ENCODE results near the gene AFF3. TPM values are rescaled to one million over a fixed set of nuclear protein-coding genes. Genes with fewer than 3 reads are reported as not detected.

The AFF3 gene
- total RNA-seq, 1 donor from 2014 or later = 20.9 TPM

DNA sequence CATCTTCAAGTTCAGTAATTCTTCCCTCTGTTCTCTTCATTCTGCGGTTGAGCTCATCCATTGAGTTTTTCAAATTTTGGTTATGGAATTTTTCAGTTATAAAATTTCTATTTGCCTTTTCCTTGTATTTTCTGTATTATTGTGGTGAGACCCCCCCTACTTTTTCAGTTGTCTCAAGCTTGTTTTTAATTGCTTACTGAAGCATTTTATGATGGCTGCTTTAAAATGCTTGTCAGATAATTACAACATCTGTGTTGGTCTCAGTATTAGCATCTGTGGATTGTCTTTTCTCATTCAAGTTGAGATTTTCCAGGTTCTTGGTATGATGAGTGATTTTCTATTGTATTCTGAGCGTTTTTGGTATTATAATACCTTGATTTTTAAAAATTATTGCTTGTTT lies 531.4 kb downstream of the AFF3 start:
- Mint-ChIP-seq H3K27ac (ENCODE audit: unreplicated experiment) (no peak overlapping the region), H3K4me1 (no peaks in the 10 kb centered on the region), H3K9me3 (no peaks in the 10 kb centered on the region), H3K4me3 (no peak overlapping the region), H3K36me3 (ENCODE audit: low read depth) (no peaks in the 10 kb centered on the region), H3K27me3 (ENCODE audit: low read depth) (no peaks in the 10 kb centered on the region)
- TF ChIP-seq, protein P1, sequence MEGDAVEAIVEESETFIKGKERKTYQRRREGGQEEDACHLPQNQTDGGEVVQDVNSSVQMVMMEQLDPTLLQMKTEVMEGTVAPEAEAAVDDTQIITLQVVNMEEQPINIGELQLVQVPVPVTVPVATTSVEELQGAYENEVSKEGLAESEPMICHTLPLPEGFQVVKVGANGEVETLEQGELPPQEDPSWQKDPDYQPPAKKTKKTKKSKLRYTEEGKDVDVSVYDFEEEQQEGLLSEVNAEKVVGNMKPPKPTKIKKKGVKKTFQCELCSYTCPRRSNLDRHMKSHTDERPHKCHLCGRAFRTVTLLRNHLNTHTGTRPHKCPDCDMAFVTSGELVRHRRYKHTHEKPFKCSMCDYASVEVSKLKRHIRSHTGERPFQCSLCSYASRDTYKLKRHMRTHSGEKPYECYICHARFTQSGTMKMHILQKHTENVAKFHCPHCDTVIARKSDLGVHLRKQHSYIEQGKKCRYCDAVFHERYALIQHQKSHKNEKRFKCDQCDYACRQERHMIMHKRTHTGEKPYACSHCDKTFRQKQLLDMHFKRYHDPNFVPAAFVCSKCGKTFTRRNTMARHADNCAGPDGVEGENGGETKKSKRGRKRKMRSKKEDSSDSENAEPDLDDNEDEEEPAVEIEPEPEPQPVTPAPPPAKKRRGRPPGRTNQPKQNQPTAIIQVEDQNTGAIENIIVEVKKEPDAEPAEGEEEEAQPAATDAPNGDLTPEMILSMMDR (conservative IDR thresholded peaks at IDR 0.05) = no peak
- DNase-seq (ENCODE audit: low read depth, low spot score) = no peak

GRCh38 chr2:99609851-99610381 lies 532.5 kb downstream of the AFF3 start:
- no peaks in the 10 kb centered on the region for H3K4me1 Mint-ChIP-seq
- no peak overlapping the region for H3K27ac Mint-ChIP-seq (ENCODE audit: unreplicated experiment)
- no peaks in the 10 kb centered on the region for H3K9me3 Mint-ChIP-seq
- H3K4me3 Mint-ChIP-seq = no peak overlapping the region
- TF ChIP-seq, protein P1 (conservative IDR thresholded peaks at IDR 0.05) = no peak
- DNase-seq (ENCODE audit: low read depth, low spot score) = no peak
- H3K36me3 Mint-ChIP-seq (ENCODE audit: low read depth) = no peaks in the 10 kb centered on the region
- H3K27me3 Mint-ChIP-seq (ENCODE audit: low read depth) = no peaks in the 10 kb centered on the region

DNA sequence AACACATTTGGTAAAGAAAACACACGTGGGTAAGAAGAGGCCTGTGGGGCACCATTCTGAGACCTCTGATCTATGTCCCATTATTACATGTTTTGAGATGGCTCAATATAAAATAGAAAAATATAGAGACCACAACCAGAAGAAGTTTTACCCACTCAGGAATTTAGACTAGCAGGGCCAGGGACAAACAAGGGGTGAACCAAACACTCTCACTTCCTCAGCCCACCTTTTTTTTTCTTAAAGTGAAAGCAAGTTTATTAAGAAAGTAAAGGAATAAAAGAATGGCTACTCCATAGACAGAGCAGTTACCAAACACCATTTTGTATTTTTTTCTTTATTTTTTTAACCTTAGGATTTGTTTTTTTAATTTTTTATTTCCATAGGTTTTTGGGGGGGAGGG lies 533.5 kb downstream of the AFF3 start:
- no peak for DNase-seq (ENCODE audit: low read depth, low spot score)
- Mint-ChIP-seq H3K9me3 (no peaks in the 10 kb centered on the region), H3K4me1 (no peaks in the 10 kb centered on the region), H3K4me3 (no peak overlapping the region), H3K27me3 (ENCODE audit: low read depth) (no peaks in the 10 kb centered on the region), H3K27ac (ENCODE audit: unreplicated experiment) (no peak overlapping the region), H3K36me3 (ENCODE audit: low read depth) (no peaks in the 10 kb centered on the region)
- TF ChIP-seq, protein P1 (conservative IDR thresholded peaks at IDR 0.05) = no peak

GRCh38 chr2:99607861-99608491 lies 534.4 kb downstream of the AFF3 start:
- Mint-ChIP-seq H3K27me3 (ENCODE audit: low read depth) (no peaks in the 10 kb centered on the region), H3K36me3 (ENCODE audit: low read depth) (no peaks in the 10 kb centered on the region), H3K4me3 (no peak overlapping the region), H3K27ac (ENCODE audit: unreplicated experiment) (no peak overlapping the region), H3K4me1 (peaks cover 6% of the 10 kb centered on the region), H3K9me3 (no peaks in the 10 kb centered on the region)
- TF ChIP-seq, protein P1 (conservative IDR thresholded peaks at IDR 0.05) = no peak
- no peak for DNase-seq (ENCODE audit: low read depth, low spot score)

- DNase-seq (ENCODE audit: low read depth, low spot score) = no peak
- Mint-ChIP-seq H3K4me3 (no peak overlapping the region), H3K27me3 (ENCODE audit: low read depth) (no peaks in the 10 kb centered on the region), H3K36me3 (ENCODE audit: low read depth) (no peaks in the 10 kb centered on the region), H3K9me3 (no peaks in the 10 kb centered on the region), H3K4me1 (peaks cover 10% of the 10 kb centered on the region), H3K27ac (ENCODE audit: unreplicated experiment) (no peak overlapping the region)
- TF ChIP-seq, protein P1 (conservative IDR thresholded peaks at IDR 0.05) = no peak
Observed at GRCh38 chr2:99607454-99607853, 534.9 kb downstream of the AFF3 start.
